PFSK-1 (cell line): ENCODE results near the gene DOC2B.

Experiments
- FOXP2 ChIP-seq: optimal IDR thresholded peaks from 2 replicates; pipeline ENCODE3; 2011; ENCODE audit warnings: borderline replicate concordance, control low read depth, inconsistent platforms; ENCODE audit not compliant: insufficient read depth; ENCODE audit errors: extremely low read length, extremely low read depth
- POLR2AphosphoS5 ChIP-seq: IDR thresholded peaks from 2 replicates; pipeline ENCODE4 v1.6.1; 2012; ENCODE audit warnings: low read depth, mild to moderate bottlenecking, control low read depth, low read length, moderate library complexity
- REST ChIP-seq, 2 experiments: IDR thresholded peaks; 2 replicates each; pipeline versions ENCODE4 v1.6.1 to v1.8.0; 2011 to 2012; ENCODE audit warnings: low read depth in 2 of 2, low read length in 2 of 2, control low read depth in 1 of 2, inconsistent platforms in 1 of 2, mild to moderate bottlenecking in 1 of 2, moderate library complexity in 1 of 2; ENCODE audit not compliant: insufficient read depth in 1 of 2
- SIN3A ChIP-seq: IDR thresholded peaks from 2 replicates; pipeline ENCODE4 v1.6.1; 2012; ENCODE audit warnings: mild to moderate bottlenecking, low read length, moderate library complexity, borderline replicate concordance; ENCODE audit not compliant: insufficient read depth
- TAF1 ChIP-seq: IDR thresholded peaks from 2 replicates; pipeline ENCODE4 v1.6.1; 2012; ENCODE audit warnings: low read length, control low read depth, borderline replicate concordance; ENCODE audit not compliant: insufficient read depth

DOC2B gene

GRCh38 chr17:223723-224471 is 42.4 kb upstream of the DOC2B start:
- TF ChIP-seq POLR2AphosphoS5: no peak
- no peak for TF ChIP-seq FOXP2
- TF ChIP-seq TAF1: no peak
- TF ChIP-seq REST (IDR thresholded peaks at IDR 0.05; ENCODE audit: insufficient read depth in 1 of 2, low read depth in 2 of 2, low read length in 2 of 2): no peak
- TF ChIP-seq SIN3A: no peak

GRCh38 chr17:222172-222571 is 40.7 kb upstream of the DOC2B start:
- no peak for TF ChIP-seq POLR2AphosphoS5
- TF ChIP-seq FOXP2: no peak
- TF ChIP-seq SIN3A: no peak
- no peak for TF ChIP-seq TAF1
- TF ChIP-seq REST (IDR thresholded peaks at IDR 0.05; ENCODE audit: insufficient read depth in 1 of 2, low read depth in 2 of 2, low read length in 2 of 2): no peak

- no peak for TF ChIP-seq SIN3A
- no peak for TF ChIP-seq REST (IDR thresholded peaks at IDR 0.05; ENCODE audit: insufficient read depth in 1 of 2, low read depth in 2 of 2, low read length in 2 of 2)
- no peak for TF ChIP-seq FOXP2
- TF ChIP-seq POLR2AphosphoS5: no peak
- TF ChIP-seq TAF1: no peak
Measured at GRCh38 chr17:219696-220095, 38.2 kb upstream of the DOC2B start.

GRCh38 chr17:218432-219110 is 37.1 kb upstream of the DOC2B start:
- TF ChIP-seq FOXP2 (no peak), POLR2AphosphoS5 (no peak), SIN3A (no peak), REST (IDR thresholded peaks at IDR 0.05; ENCODE audit: insufficient read depth in 1 of 2, low read depth in 2 of 2, low read length in 2 of 2) (no peak), TAF1 (no peak)
